ENCODE measurements around the gene CCDC184.
"Not testable (repeated sequence)": the region's sequence is repeated elsewhere in the genome, so short reads cannot be mapped to it uniquely, and the experiment has no call there.

Gene CCDC184

DNA sequence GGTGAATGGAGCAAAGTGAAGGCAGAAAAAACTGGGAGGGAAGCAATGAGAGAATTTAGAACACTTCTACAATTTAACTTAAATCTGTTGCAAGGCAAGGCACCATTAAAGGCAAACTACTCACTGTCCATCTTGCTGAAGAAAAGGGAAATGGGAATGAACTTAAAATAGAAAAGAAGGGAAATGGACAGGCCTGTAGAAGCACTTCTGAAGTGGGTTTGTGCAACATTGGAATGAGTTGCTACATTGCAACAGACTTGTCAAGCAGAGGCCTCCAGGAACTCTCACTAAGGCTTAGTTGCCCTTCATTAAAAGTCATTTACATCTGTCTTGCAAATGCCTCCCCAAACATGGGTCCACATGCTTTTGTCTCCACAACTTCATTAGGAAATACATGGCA is 33.3 kb downstream of the CCDC184 start:
- DNase-seq = no peak

DNA sequence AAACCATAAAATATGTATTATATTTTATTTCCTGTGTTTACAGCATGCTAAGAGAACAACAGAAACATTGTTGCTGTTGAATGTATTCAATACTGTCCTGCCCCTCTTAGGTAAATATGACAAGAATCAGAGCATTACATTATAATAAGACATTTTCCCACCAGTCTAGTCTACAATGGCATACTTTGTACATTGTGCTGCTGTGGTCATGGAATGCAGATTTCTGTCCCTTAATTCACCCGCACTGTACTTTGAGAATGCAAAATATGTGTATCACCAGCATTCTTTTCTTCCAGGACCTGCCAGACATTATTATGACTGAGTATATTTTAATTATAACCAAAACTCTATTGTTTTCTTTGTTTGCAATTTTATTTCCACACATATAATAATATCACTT is 36.2 kb downstream of the CCDC184 start:
- no peak for DNase-seq

DNA sequence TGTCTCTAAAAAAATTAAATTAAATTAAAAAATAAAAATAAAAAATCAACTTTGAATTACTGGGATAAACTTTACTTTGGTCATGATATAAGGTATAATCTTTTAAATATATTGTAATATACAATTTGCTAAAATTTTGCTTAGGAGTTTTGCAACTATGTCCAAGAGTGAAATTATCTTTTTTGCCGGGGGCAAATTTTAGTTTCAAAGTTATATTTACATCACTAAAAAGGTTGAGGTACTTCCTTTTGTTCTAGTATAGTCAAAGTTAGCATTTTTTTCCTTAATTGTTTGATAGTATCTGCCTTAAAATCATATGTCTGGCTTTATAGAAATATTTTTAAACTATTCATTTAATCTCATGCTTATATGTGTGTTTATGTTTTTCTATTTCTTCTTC is 37.3 kb downstream of the CCDC184 start:
- DNase-seq = no peak

DNA sequence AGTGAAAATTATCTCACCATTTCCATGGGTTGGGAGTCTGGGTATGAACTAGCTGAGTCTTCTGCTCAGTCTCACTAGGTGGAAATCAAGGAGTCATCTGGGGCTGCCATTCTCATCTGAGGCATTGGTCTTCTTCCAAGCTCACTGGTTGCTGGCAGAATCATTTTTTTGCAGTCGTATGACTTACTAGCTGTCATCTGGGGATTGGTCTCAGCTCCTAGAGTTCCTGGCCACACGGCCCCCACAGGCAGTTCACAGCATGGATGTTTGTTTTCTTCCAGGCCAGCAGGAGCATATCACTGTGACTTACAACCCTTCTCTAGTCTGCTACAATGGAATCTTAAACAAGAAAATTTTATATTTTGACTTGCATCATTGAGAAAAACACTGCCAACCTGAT is 38.2 kb downstream of the CCDC184 start:
- no peak for DNase-seq

DNA sequence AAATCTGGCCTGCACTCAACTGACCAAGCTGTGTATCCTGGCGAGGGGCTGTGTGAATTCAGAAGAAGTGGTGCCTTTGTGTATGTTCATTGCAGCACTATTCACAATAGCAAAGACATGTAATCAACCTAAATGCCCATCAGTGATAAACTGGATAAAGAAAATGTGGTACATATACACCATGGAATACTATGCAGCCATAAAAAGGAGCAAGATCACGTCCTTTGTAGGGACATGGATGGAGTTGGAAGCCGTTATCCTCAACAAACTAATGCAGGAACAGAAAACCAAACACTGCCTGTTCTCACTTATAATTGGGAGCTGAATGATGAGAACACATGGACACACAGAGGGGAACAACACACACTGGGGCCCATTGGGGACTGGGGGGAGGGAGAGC is 41.1 kb downstream of the CCDC184 start:
- DNase-seq = not testable (repeated sequence)

DNA sequence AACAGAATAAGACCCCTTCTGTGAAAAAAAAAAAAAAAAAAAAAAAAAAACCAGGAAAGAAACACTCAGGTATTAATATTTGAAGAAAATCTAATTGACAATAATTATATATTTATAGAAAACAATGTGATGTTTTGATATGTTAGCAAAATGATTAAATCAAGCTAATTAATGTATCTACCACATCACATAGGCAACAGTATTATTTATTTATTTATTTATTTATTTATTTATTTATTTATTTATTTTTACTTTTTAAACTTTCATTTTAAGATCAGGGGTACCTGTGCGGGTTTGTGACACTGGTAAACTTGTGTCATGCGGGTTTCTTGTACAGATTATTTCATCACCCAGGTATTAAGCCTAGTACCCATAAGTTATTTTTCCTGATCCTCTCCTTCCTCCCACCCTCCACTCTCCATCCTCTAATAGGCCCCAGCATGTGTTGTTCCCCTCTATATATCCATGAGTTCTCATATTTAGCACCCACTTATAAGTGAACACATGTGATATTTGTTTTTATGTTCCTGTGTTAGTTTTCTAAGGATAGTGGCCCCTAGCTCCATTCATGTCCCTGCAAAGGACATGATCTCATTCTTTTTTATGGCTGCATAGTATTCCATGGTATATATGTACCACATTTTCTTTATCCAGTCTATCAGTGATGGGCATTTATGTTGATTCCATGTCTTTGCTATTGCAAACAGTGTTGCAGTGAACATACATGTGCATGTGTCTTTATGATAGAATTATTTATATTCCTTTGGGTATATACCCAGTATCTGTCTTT is 47.9 kb downstream of the CCDC184 start:
- not testable (repeated sequence) for DNase-seq
